ENCODE measurements around the gene CUL9.

DNA sequence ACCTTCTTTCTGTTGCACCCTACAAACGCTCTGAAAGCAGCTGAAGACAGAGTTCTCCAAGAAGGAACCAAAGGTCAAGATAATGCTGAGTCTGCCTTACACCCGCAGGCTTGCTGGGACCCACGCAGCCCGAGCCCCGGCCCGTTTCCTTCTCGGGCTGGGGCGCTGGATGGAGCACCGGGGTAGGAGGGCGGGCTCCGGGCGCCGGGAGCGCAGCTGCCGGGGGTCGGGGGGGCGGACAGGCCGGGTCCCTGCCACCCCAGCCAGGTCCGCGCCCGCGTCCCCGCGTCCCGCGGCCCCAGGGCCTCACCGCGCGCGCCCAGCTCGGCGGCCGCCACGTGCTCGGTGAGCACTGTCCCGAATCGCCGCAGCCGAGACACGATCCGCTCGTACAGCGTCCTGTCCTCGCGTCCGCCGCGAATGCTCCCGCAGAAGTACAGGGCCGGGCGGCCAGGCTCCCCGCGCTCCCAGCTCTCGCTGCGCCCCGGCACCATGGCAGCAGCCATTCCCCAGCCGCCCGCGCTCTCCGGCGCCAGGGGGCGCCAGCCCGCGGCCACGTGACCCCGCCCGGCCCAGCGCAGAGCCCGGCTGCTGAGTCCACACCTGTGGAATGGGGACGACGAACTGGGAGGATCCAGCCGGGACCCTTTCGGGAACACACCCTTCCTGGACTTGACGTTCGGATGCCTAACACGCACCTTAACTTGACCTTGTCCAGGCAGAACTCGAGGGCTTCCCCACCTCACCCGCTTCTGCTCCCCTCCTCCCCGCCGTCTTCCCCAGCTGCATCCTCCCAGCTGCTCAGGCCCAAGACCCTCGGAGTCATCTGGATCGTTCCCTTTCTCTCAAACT, 47.2 kb downstream of the CUL9 start, which contains the start of gene DNPH1:
- TF ChIP-seq, protein P1, sequence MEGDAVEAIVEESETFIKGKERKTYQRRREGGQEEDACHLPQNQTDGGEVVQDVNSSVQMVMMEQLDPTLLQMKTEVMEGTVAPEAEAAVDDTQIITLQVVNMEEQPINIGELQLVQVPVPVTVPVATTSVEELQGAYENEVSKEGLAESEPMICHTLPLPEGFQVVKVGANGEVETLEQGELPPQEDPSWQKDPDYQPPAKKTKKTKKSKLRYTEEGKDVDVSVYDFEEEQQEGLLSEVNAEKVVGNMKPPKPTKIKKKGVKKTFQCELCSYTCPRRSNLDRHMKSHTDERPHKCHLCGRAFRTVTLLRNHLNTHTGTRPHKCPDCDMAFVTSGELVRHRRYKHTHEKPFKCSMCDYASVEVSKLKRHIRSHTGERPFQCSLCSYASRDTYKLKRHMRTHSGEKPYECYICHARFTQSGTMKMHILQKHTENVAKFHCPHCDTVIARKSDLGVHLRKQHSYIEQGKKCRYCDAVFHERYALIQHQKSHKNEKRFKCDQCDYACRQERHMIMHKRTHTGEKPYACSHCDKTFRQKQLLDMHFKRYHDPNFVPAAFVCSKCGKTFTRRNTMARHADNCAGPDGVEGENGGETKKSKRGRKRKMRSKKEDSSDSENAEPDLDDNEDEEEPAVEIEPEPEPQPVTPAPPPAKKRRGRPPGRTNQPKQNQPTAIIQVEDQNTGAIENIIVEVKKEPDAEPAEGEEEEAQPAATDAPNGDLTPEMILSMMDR (IDR thresholded peaks at IDR 0.05) = peak; percentile 91
- TF ChIP-seq EZH2 (IDR thresholded peaks at IDR 0.05) = peak; percentile 55
- TF ChIP-seq EZH2phosphoT487 (IDR thresholded peaks at IDR 0.05) = no peak

All from neural progenitor cell (in vitro differentiated cells).